HG03378 (cell line): ENCODE measurements around the gene NAA16.

Experiments
- ATAC-seq: cut with Tn5 transposase; IDR thresholded peaks from one replicate; pipeline ENCODE4 v1.9.1; 2021; ENCODE audit warnings: mild to moderate bottlenecking, moderate library complexity; ENCODE audit not compliant: unreplicated experiment

Gene NAA16

DNA sequence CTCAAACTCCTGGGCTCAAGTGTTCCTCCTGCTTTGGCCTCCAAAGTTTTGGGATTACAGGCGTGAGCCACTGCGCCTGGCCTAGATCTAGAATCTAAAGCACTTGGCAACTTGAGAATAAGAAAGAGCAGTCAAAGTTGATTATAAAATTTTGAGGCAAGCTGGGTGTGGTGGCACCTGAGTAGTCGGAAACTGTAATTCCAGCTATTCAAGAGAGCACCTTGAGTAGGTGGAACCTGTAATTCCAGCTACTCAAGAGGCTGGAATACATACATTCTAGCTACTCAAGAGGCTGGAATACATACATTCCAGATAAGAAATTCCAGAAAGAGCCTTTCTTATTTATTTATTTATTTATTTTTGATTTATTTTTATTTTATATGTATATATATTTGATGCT lies 8.3 kb upstream of the NAA16 start:
- no peak for ATAC-seq

- ATAC-seq: no peak
These were observed 6.5 kb upstream of the NAA16 start for GRCh38 chr13:41304551-41304950.

- ATAC-seq: no peak
These were observed 4.6 kb upstream of the NAA16 start for GRCh38 chr13:41306271-41307145.

DNA sequence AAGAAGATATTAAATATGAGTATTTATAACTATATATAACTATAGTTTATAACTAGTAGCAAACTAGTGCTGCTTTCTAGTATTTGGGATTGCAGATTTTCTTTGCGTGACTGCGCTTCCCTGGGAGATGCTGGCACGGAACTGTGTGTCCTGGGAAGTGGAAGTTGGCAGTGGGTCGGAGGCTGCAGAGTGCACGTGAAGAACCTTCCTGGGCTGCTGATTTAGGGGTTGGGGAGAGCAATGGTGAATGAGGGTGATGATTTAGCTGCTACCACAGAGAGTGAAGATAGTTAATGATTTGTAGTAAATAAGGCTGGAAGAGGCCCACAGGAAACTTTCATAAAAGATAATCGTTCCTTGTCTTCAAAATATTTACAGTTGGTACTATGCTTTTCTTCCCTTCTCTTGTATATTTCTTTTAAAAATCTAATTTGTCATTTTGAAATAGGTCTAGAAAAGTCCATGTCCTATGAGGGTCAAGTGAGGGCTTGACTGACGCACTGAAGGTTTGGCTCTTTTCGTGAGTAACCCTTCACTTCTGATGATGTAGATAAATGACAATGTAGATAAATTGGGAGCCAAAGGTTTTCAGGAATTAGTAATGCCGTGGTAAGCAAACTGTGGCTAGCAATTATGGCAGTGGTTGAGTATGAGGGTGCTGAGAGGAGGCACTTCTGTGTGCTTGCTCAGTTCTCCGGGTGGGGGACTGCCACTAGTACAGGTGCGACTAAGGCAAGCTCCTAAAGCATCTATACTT lies 3.0 kb upstream of the NAA16 start:
- no peak for ATAC-seq

- peak; percentile 33 for ATAC-seq
These were observed 524 bp downstream of the NAA16 start for GRCh38 chr13:41311406-41312175.

DNA sequence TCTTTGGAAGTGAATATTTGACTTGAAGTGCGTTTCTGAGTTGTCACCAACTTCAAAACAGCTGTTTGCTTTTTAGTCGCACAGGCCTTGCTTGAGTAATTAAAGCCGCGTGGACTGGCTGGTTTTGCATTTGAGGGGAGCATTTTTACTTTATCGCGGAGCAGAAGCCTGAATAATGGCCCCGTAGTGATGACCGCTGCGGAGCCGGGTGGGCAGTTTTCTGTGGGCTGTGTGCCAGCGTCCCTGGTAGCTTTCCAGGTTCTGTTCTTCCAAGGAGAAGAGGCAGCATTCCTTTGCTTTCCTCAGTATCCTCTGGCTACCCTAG lies 1.1 kb downstream of the NAA16 start:
- ATAC-seq: peak; percentile 30

- ATAC-seq: no peak
These were observed 2.0 kb downstream of the NAA16 start for GRCh38 chr13:41313117-41313516.

- ATAC-seq: no peak
These were observed 2.7 kb downstream of the NAA16 start for GRCh38 chr13:41313659-41314197.

DNA sequence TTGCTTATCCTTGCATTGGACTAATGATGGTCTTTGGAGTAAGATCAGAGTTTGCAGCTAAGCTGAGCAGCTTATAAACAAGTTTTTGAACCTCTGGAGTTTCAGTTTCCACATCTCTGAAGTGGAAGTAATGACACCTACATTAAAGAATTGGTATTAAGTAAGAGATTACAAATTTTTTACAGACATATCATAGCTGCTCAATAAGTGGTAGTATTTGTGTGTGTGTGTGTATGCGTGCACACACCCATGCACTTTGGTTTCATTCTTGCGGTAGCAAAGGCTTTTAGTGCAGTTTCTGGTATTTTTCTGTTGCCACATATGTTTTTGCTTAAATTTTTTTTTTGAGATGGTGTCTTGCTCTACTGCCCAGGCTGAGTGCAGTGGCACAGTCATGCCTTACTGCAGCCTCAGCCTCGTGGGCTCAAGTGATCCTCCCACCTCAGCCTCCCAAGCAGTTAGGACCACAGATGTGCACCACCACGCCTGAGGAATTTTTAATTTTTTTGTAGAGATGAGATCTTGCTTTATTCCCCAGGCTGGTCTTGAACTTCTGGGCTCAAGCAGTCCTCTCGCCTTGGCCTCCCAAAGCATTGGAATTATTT lies 4.5 kb downstream of the NAA16 start:
- ATAC-seq: no peak

DNA sequence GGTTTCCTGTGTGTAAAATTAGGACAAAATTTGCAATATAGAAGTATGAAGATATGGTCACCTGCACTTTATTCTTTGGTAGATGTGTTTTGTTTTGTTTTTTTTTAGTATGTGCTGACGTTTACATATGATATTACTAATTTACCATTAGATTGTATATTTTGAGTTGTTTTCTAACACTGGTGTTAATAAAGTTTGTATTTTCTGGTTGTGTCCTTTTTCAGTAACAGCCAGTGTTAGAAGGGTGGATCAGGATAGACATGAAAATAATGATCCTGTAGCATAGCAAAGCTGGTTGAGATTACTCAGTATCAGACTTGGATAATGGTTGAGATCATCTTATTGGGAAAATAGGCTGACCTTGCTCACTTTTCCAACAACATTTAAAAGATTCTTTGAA lies 6.2 kb downstream of the NAA16 start:
- no peak for ATAC-seq

- no peak for ATAC-seq
These were observed 14.7 kb downstream of the NAA16 start for GRCh38 chr13:41325752-41326151.

DNA sequence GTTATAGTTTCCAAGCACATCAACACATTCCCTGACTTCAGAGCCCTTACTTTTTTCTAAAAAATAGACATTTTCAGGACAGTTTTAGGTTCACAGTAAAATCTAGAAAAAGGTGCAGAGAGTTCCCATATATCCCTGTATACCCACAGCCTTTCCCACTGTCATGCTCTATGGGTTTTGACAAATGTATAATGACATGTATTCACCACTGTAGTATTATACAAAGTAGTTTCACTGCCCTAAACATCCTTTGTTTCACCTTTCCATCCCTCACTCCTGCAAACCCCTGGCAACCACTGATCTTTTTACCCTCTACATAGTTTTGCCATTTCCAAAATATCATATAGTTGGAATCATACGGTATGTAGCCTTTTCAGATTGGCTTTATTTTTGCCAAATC lies 15.6 kb downstream of the NAA16 start:
- ATAC-seq: no peak

DNA sequence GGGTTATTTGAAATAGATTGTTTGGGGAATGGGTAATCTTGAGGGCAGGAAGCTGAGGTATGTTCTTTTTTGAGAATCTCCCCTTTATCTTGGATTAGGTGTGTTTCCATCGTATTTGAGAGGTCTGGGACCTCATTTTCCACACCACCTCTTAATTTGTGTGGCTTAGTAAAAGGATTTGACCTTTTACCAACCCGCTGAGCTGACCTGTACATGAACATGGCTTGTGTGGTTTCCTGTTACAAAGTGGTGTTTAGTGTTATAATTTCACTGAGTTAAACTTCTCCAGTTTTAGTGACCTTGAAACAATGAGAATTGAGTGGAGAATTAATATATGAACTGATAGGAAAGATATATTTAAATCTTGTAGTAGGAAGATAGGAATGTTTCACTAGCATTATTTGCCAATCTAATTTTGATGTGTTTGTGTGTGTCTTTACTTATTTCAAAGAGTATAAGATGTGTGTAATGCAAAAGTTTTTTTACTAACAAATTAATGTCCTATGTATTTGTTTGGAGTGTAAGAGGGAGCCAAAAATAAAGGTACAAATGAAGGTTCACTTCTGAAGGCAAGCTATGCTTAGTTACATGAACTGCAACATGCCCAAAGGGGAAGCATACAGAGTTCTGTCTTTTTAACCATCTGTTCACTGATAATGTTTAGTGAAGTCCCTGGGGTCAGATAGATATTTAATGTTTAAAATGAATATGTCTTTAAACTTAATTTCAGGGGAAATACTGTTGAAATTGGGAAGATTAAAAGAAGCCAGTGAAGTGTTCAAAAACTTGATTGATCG lies 17.1 kb downstream of the NAA16 start:
- ATAC-seq: no peak

- ATAC-seq: no peak
These were observed 21.8 kb downstream of the NAA16 start for GRCh38 chr13:41332829-41333228.

- no peak for ATAC-seq
These were observed 23.7 kb downstream of the NAA16 start for GRCh38 chr13:41334810-41335209.

DNA sequence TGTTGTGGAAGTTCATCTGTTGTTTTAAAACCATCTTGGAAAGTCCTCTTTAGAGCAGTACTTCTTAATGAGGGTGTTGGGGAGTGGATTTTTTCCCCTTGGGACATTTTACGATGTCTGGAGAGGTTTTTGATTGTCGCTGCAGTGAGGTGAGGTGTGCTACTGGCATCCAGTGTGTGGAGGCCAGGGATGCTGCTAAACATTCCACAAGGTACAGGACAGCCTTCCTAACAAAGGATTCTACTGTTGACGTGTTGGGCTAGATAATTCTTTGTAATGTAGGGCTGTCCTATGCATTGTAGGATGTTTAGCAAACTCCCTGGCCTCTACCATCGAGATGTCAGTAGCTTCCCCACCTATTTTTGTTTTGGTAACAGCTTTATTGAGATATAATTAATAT lies 33.3 kb downstream of the NAA16 start:
- no peak for ATAC-seq

GRCh38 chr13:41345165-41345913 lies 34.3 kb downstream of the NAA16 start:
- no peak for ATAC-seq

- ATAC-seq: no peak
These were observed 35.0 kb downstream of the NAA16 start for GRCh38 chr13:41345914-41346589.
